ENCODE measurements around the gene UMAD1.
"Not testable (repeated sequence)": the region's sequence is repeated elsewhere in the genome, so short reads cannot be mapped to it uniquely, and the experiment has no call there.

The UMAD1 gene

DNA sequence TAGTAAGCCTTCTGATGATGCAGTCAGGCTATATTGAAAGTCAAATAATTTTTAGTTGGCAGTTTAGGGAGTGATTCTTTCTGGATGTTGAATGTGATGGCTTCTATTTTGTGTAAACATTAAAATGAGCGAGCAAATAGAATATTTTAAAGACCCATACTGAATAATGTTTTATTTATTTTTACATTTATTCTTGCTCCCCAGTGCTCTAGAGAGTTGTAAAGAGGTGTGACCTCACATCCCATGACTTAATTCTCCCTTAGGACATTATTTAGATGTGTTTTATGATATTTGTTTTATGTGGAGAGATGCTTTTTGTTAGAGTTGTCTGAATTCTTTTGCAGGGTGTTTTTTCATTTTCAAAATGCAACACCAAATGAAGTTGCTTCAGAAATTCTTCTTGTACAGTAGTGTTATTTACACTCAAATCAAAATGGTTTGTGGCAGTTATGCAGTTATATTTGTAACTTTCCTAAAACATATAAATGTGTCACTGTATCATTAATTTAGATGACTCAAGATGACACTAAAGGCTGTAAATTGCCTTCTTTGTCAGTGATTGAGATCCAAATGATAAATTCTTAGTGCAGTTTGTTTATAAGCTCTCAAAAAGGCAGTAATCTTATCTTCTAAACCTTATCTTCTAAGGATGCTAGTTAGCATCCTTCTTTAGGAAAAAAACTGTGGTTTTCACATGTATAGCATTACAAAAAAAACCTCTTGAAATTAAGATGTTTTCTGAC is 12.4 kb downstream of the UMAD1 start:
- no peak for DNase-seq (ENCODE audit: low read depth in 1 of 2, low spot score in 1 of 2)

DNA sequence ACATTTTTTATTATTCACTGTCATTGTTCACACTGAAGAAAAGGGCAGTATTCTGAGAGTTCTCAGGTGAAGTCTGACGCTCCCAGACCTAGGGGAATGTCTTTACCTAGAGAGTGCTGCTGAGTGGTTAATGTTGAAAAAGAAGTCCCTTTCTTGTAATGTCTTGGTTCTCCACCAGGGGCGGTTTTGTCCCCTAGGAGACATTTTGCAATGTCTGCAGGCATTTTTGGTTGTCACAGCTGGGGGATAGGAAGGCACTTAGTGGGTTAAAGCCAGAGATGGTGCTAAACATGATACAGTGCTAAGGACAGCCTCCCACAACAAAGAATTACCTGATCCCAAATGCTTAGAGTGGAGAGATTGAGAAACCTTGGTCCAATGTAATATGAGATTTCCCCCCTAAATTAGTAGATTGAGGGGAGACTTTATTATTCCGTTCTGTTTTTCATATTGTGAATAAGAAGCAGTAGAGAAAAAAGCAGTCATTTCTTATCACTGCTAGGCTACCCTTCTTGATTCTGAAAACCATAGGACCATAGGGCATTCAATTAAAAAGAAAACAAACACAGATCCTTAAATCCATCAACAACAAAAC is 13.1 kb downstream of the UMAD1 start:
- DNase-seq (ENCODE audit: low read depth in 1 of 2, low spot score in 1 of 2) = no peak

DNA sequence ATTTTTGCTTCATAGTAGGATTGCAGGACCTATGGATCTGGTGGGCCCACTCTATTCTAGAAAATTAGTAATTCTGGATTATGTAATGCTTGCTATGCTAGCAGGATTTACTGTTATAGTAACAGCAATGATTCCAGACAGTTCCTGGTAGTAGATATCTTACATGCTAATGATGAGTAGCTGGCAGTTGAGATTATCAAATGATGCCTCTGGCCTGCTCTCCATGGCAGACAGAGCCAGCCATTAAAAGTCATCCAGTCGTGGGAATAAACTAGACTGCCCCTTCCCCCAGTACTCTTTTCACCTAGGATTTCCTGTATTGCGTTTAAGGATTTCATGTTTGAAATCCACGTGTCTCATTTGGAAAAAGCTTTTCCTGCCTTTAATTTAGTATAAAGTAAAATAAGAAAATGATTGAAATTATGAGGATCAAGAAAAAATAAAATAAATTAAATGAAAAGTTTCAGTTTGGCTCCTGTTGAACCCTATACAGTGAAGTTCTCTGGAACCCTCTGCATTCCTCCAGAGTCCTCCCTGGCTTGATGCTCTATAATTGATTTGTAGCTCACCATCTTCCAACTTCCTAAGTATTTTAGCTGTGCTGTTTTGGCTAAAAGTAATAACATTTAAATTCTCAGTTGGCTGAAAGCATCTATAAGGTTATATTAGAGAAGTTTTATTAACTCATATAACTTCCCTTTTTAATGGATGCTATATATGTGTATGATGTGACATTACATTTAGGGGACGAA is 14.6 kb downstream of the UMAD1 start:
- no peak for DNase-seq (ENCODE audit: low read depth in 1 of 2, low spot score in 1 of 2)

DNA sequence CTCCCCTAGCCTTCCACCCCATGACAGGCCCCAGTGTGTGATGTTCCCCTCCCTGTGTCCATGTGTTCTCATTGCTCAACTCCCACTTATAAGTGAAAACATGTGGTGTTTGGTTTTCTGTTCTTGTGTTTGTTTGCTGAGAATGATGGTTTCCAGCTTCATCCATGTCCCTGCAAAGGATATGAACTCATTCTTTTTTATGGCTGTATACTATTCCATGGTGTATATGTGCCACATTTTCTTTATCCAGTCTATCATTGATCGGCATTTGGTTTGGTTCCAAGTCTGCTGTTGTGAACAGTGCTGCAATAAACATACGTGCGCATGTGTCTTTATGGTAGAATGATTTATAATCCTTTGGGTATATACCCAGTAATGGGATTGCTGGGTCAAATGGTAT is 15.9 kb downstream of the UMAD1 start:
- DNase-seq (ENCODE audit: low read depth in 1 of 2, low spot score in 1 of 2) = not testable (repeated sequence)

DNA sequence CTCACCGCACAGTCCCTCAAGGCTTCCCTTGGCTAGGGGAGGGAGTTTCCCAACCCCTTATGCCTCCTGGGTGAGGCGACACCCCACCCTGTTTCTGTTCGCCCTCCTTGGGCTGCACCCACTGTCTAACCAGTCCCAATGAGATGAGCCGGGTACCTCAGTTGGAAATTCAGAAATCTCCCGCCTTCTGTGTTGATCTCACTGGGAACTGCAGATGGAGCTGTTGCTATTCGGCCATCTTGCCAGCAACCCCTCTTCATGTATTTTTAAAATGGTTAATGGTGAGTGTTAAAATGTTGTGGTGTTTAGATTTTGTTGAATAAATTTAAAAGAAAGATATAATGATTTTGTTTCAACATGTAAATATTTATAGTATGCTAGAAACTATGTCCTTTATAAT is 22.0 kb downstream of the UMAD1 start:
- no peak for DNase-seq (ENCODE audit: low read depth in 1 of 2, low spot score in 1 of 2)

DNA sequence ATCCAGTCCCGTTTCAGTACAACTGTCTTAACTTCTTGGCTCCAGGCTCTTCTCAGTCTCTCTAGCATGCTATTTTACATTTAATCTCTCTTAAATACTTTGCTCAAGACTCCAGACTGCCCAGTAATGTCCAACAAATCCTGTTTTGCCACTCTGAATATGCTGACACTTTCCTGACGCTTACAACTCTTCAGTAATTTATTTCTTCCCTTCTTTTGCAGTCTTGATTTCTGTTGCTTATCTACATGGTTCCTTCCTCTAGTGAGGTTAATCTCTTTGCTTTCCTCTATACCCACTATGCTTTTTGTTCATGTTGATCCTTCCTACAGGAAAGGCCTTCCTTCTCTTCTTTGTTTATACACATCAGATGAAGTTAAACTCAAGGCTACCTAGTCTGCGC is 23.7 kb downstream of the UMAD1 start:
- DNase-seq (ENCODE audit: low read depth in 1 of 2, low spot score in 1 of 2) = no peak

DNA sequence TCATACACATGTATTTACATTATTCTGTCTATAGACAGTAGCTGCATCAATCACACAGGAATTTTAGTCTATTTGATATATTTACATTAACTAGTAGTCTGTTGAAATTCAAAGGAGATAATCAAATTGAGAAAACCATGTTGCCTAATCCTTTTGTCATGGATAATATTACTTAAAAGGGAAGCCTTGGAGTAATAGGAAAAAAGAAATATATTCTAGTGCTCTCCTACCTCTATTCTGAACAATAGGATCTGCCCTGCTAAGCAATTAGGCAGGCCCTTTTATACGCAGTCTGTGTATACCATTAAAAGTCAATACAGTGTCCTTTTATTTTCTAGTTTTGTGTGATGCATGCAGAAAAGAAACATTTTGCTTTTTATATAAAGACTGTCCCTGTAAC is 24.5 kb downstream of the UMAD1 start:
- DNase-seq (ENCODE audit: low read depth in 1 of 2, low spot score in 1 of 2) = no peak

DNA sequence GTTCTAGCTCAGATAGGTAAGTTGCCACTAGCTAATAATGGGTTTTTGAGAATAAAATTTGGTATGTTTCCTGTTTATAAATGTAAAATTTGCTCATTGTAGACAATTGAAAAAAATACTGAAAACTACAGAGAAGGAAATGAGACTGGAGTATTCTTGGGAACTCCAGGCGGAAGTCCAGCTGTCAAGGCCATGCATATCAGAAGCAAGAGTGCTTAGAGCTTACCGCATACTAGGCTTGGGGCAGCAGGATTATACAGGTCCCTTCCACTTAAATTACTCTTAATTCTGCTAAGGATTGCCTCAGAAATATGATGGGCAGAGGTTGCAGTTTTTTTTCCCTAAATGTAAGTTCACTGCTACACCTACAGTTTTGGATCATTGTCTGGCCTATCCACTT is 26.6 kb downstream of the UMAD1 start:
- DNase-seq (ENCODE audit: low read depth in 1 of 2, low spot score in 1 of 2) = no peak

DNA sequence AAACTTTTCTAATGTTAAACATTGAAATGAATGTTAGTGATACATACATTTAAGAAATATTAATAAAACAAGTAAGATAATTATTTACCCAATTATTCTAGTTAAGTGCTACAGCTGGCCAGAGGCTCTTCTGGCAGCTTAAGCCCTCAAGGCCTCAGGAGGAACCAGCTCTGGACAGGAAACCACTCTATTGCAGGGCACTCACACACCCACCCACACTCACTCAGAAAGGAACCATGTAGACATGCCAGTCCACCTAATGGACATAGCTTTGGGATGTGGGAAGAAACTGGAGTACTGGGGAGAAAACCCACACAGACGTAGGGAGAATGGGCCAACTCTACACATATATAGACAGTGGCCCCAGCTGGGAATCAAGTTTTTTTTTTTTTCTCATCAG is 28.2 kb downstream of the UMAD1 start:
- DNase-seq (ENCODE audit: low read depth in 1 of 2, low spot score in 1 of 2) = no peak

DNA sequence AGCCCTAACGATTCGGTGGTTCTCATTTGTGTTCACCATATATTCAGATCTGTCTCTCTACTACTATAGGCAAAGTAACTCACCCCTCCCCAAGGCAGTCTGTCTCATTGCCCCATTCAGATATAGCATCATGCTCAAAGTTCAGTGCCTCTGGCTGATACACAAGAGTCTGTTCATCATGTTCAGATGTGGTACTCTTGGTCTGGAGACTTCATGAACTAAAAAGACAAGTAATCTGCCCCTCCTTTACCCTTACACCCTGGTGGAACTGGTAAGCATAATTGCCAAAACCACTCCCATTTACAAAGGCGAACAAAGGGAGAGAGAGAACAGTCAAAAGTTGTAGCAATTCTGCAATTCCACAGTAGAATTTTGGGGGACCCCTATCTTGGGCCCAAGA is 29.9 kb downstream of the UMAD1 start:
- DNase-seq (ENCODE audit: low read depth in 1 of 2, low spot score in 1 of 2) = no peak

DNA sequence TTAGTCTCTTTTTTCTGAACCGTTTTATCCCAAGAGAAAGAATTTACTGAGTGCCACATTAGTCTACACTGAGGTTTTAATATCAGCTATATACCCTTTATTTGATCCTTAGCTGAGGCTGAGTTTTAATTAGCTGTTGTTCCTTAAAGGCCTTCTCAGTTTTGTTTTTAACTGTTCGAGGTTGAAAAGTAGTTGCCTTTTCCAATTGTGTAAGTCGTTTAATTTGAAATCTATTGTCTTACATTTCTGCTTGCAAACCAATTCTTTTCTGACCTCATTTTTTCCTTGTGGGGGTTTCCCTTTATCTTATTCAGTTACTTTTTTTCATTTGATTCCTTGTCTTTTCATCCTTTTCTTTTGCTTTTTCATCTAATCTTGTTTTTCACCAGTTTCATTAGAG is 30.8 kb downstream of the UMAD1 start:
- no peak for DNase-seq (ENCODE audit: low read depth in 1 of 2, low spot score in 1 of 2)

DNA sequence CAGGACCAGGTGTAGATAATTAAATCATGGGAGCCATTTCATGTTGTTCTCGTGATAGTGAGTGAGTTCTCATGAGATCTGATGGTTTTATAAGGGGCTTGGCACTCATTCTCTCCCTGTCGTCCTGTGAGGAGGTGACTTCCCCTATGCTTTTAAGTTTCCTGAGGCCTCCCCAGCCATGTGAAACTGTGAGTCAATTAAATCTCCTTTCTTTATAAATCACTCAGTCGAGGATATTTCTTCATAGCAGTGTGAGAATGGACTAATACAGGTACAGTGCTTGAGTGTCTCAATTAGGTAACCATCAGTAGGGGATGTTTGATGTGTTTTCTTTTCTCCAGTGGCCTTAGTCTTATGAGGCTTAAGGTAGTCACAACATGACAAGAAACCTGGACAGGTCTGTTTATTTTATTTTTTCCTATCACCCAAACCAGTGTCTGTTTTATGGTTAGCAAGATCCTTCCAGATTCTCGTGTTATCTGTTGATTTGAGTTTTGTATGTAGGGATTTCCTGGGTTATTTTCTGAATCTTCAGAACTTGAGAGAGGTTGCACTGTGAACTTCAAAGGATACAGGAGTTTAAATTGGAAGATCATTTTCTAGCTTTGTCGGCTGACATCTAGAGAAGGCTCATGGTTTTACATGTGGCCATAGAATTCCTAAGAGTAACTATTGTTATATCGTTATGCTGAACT is 32.1 kb downstream of the UMAD1 start:
- no peak for DNase-seq (ENCODE audit: low read depth in 1 of 2, low spot score in 1 of 2)

DNA sequence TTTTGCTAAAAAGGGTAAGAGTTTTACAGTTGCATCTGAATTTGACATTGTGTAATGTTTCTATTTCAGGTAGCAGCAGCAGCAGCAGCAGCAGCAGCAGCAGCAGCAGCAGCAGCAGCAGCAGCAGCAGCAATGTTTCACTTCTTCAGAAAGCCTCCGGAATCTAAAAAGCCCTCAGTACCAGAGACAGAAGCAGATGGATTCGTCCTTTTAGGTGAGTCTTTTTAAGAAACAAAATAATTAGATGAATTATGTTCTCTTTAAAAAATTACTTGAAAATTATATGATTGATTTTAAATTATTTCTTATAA is 32.6 kb downstream of the UMAD1 start:
- no peak for DNase-seq (ENCODE audit: low read depth in 1 of 2, low spot score in 1 of 2)

DNA sequence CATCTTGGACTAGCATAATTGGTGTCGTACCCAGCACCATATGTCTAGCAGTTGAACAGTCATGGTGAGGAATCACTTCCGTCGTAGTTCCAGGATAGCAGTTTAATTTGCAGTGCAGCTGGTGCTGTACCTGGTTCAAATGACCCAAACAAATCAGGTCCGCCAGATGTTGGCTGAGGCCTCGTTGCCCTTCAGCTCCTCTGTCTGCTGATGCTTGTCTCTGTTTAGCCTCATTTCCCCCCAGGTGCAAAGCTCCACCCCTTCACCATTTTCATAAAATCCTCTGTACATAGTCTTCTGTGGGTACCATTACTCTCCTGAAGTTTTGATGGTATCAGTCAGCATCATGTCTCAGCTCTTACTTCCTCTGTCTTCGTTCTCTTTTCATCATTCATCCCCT is 35.1 kb downstream of the UMAD1 start:
- DNase-seq (ENCODE audit: low read depth in 1 of 2, low spot score in 1 of 2) = no peak

DNA sequence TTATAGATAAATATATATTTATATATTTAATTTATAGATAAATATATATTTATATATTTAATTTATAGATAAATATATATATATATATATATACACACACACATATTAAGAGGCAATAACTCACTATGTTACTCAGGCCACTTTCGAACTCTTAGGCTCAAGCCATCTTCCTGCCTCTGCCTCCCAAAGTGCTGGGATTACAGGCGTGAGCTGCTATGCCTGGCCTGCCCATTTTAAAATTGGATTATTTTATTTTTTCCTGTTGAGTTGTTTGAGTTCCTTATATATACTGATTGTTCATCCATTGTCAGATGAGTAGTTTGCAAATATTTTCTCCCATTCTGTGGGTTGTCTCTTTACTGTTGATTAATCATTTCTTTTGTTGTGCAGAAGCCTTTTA is 39.1 kb downstream of the UMAD1 start:
- not testable (repeated sequence) for DNase-seq (ENCODE audit: low read depth in 1 of 2, low spot score in 1 of 2)

DNA sequence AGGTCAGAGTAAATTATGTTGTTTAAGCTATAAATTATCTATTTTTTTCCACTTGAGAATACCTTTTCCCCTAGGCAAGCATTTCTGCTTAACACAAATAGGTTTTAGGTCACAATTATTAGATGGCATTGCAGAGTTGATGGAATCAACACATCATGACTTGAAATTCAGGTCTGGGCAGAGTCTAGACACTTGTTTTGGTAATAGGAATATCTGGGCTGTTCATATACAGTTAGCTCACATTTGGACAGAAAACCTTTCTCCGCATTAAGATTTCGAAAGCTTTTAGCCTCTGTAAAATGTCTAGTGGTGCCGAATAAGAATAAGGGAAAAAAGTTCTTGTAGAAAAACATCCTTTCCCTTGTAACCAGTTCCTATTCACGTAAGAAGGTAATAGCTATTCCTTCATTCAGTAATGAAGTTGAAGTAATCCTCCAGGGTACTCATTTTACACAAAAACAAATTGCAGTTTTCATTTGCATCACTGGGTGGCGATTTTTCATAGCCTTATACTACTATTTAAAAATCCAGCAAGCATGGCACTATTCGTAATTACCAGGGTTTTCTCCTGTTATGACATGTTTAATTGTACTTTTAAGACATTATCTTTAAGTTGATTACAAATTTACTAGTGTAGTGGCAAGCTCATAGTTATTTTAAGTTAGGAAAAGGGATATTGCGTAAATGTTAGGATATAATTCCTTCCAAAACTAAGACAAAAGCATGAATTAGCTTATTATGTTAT is 40.8 kb downstream of the UMAD1 start:
- no peak for DNase-seq (ENCODE audit: low read depth in 1 of 2, low spot score in 1 of 2)

DNA sequence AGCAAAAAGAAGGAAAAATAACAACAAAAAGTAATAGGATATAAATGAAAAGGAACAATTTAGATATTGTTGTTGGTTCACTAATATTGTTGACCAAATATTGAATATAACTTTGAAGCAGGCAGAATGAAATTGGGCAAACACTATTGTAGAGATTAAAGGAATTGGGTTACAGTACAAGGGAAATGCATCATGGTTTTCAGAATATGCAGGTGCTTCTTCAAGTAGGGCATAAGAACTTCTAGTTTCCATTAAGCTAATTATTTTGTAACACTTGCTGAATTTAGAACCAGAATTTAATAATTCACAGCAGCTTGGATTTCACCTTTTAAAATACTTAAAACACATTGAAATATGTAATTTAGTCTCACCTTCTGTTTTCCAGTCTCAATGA is 41.4 kb downstream of the UMAD1 start:
- DNase-seq (ENCODE audit: low read depth in 1 of 2, low spot score in 1 of 2) = no peak

DNA sequence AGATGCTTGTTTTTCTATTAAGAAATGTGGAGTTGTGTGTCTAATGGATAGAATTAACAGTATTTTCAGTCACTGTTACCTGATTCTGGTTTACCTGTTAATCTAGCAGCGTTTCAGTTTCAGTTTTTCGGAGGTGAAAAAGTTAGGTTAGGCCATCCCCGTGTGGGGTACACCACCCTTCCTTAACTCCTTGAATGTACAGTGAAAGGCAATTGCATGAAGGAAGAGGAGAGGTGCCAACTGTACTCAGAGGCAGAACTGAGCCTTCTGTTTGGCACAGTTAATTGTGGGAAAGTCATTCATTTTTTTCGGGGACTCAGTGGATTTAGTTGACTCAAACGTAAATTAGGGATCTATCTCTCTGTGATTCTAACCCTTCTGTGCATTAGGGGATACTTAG is 42.3 kb downstream of the UMAD1 start:
- no peak for DNase-seq (ENCODE audit: low read depth in 1 of 2, low spot score in 1 of 2)

DNA sequence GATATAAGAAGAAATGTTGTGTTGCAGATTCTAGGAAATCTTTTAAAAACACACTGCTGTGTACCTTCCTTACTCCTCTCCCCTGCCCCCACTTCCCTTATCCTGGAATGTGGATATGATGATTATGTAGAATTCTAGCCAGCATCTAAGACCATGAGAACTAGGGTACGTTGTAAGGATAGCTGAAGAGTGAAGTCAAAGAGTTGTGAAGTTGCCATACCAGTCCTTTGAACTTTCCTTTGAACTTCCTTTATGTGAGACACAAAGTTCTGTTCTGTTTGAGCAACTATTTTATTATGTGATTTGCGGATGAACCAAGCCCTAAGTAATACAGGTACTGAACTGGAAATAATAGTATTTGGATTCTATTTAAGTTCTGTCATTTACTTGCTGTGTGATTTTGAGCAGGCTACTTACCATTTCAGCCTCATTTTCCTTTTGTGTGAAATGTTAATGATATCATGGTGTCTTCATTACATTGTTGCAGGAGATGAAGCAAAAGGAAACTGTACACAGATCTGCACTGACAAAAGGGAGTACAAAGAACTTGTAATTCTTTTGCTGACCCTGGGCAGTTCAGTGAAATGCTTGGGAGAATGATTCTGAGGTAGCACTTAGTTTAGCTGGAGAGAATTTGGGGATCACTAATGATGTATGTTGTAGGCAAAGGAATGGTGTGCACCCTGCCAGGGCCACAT is 46.4 kb downstream of the UMAD1 start:
- no peak for DNase-seq (ENCODE audit: low read depth in 1 of 2, low spot score in 1 of 2)

DNA sequence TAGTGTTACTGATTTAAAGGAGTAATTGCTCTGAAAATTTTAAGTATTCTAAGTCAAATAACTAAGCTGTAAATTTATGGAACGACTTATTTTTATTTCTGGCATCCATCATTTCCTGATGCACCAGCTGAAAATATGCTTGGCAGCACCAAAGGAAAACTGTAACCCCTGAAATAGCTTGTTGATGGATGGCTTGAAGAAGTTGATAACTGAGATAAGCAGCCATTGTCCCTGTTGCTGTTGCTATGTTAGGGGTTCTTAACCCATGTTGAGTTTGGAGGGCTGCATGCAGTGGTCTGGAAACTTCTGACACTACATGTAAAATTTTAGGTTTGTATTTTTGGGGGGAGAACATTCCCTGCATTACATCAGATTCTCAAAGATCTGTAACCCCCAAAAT is 47.2 kb downstream of the UMAD1 start:
- no peak for DNase-seq (ENCODE audit: low read depth in 1 of 2, low spot score in 1 of 2)

DNA sequence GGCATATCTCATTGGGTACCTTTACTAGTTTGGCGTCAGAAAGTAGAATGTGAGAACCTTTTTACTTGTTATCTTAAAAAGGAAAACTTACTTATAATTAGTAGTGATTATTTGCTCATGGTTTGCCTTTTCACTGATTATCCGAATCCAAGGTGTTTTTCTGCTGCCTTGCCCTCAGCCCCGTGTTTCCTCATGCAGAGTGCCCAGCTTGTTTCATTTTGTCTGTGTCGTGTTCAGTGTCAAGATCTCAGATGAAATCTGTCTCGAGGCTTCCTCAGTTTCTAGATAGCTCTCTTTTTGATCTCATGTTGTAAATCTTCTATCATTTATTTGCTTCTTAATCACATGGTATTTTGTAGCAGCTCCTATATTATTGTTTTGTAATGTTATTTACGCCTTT is 47.8 kb downstream of the UMAD1 start:
- DNase-seq (ENCODE audit: low read depth in 1 of 2, low spot score in 1 of 2) = no peak

Measured in activated T-helper 1 cell treated with anti-CD3 and anti-CD28 coated beads, Interleukin-2, amount 50 U/mL, for 16 hours (primary cell).